ENCODE measurements around the gene AFAP1. TPM values are rescaled to one million over a fixed set of nuclear protein-coding genes. Genes with fewer than 3 reads are reported as not detected.

Gene AFAP1
- total RNA-seq, 1 donor from 2014 or later = 6.7 TPM

- Histone ChIP-seq H2AFZ (replicated peaks) (no peak overlapping the region), H3K4me3 (no peak overlapping the region), H3K9ac (no peak overlapping the region), H3K79me2 (ENCODE audit: low read depth) (no peaks in the 10 kb centered on the region), H3K36me3 (no peaks in the 10 kb centered on the region), H3K4me1 (peaks cover 2% of the 10 kb centered on the region), H3K27me3 (no peaks in the 10 kb centered on the region), H3K9me3 (ENCODE audit: low read depth) (no peaks in the 10 kb centered on the region), H3F3A (ENCODE audit: low read depth) (no peaks in the 10 kb centered on the region), H4K20me1 (ENCODE audit: low read depth) (no peaks in the 10 kb centered on the region), H3K4me2 (no peak overlapping the region), H3K27ac (no peak overlapping the region)
- no peak for DNase-seq (ENCODE audit: low spot score)
- Mint-ChIP-seq H3K27me3 (ENCODE audit: insufficient read depth, low read depth) (peaks cover 5% of the 10 kb centered on the region), H3K4me3 (no peak overlapping the region), H3K4me1 (peaks cover 36% of the 10 kb centered on the region), H3K9me3 (no peaks in the 10 kb centered on the region), H3K27ac (no peak overlapping the region), H3K36me3 (no peaks in the 10 kb centered on the region)
- TF ChIP-seq CTCF (IDR thresholded peaks at IDR 0.05) (no peak), EZH2phosphoT487 (IDR thresholded peaks at IDR 0.05) (no peak), EZH2 (IDR thresholded peaks at IDR 0.05) (no peak)
Measured at GRCh38 chr4:7967501-7968261, 28.0 kb upstream of the AFAP1 start.

GRCh38 chr4:7967063-7967440 is 27.4 kb upstream of the AFAP1 start:
- H3K4me3 ChIP-seq = no peak overlapping the region
- TF ChIP-seq EZH2 (IDR thresholded peaks at IDR 0.05) (no peak), EZH2phosphoT487 (IDR thresholded peaks at IDR 0.05) (no peak), CTCF (IDR thresholded peaks at IDR 0.05) (no peak)
- H3K27me3 ChIP-seq = no peaks in the 10 kb centered on the region
- no peak overlapping the region for H3K9ac ChIP-seq
- Mint-ChIP-seq H3K9me3 (no peaks in the 10 kb centered on the region), H3K4me1 (peaks cover 33% of the 10 kb centered on the region), H3K4me3 (no peak overlapping the region), H3K36me3 (no peaks in the 10 kb centered on the region), H3K27me3 (ENCODE audit: insufficient read depth, low read depth) (peaks cover 5% of the 10 kb centered on the region), H3K27ac (peak overlapping the region; percentile 72)
- no peaks in the 10 kb centered on the region for H3K79me2 ChIP-seq (ENCODE audit: low read depth)
- H3K27ac ChIP-seq = no peak overlapping the region
- peaks cover 2% of the 10 kb centered on the region for H3K4me1 ChIP-seq
- H3K36me3 ChIP-seq = no peaks in the 10 kb centered on the region
- no peaks in the 10 kb centered on the region for H3F3A ChIP-seq (ENCODE audit: low read depth)
- no peaks in the 10 kb centered on the region for H4K20me1 ChIP-seq (ENCODE audit: low read depth)
- no peak overlapping the region for H2AFZ ChIP-seq (replicated peaks)
- H3K4me2 ChIP-seq = no peak overlapping the region
- no peaks in the 10 kb centered on the region for H3K9me3 ChIP-seq (ENCODE audit: low read depth)
- DNase-seq (ENCODE audit: low spot score) = no peak

GRCh38 chr4:7966281-7967062 is 26.8 kb upstream of the AFAP1 start:
- peaks cover 2% of the 10 kb centered on the region for H3K4me1 ChIP-seq
- H3K36me3 Mint-ChIP-seq = no peaks in the 10 kb centered on the region
- H3K27me3 ChIP-seq = no peaks in the 10 kb centered on the region
- H3K9ac ChIP-seq = no peak overlapping the region
- no peaks in the 10 kb centered on the region for H3K79me2 ChIP-seq (ENCODE audit: low read depth)
- H3K4me2 ChIP-seq = no peak overlapping the region
- H3F3A ChIP-seq (ENCODE audit: low read depth) = no peaks in the 10 kb centered on the region
- TF ChIP-seq EZH2phosphoT487 (IDR thresholded peaks at IDR 0.05) (no peak), EZH2 (IDR thresholded peaks at IDR 0.05) (no peak), CTCF (IDR thresholded peaks at IDR 0.05) (no peak)
- peaks cover 33% of the 10 kb centered on the region for H3K4me1 Mint-ChIP-seq
- no peaks in the 10 kb centered on the region for H3K36me3 ChIP-seq
- no peak overlapping the region for H2AFZ ChIP-seq (replicated peaks)
- no peaks in the 10 kb centered on the region for H3K9me3 Mint-ChIP-seq
- DNase-seq (ENCODE audit: low spot score) = no peak
- peak overlapping the region; percentile 72 for H3K27ac Mint-ChIP-seq
- H4K20me1 ChIP-seq (ENCODE audit: low read depth) = no peaks in the 10 kb centered on the region
- peak overlapping the region; percentile 41 for H3K4me3 Mint-ChIP-seq
- no peaks in the 10 kb centered on the region for H3K9me3 ChIP-seq (ENCODE audit: low read depth)
- H3K27ac ChIP-seq = no peak overlapping the region
- peaks cover 5% of the 10 kb centered on the region for H3K27me3 Mint-ChIP-seq (ENCODE audit: insufficient read depth, low read depth)
- H3K4me3 ChIP-seq = no peak overlapping the region

Measured in neural progenitor cell (in vitro differentiated cells).